K562 (cell line): Measurements from ENCODE around the gene KLHL12. TPM values are rescaled to one million over a fixed set of nuclear protein-coding genes. Genes with fewer than 3 reads are reported as not detected.
A peak's percentile ranks its signal among the peaks of the same experiment; 100 is the strongest.

Source experiments
- ARID3A ChIP-seq: IDR thresholded peaks from 2 replicates; pipeline ENCODE4 v1.6.1; 2012; ENCODE audit warnings: low read depth, low read length, improper control_type of control experiment, borderline replicate concordance
- ASH1L ChIP-seq: fragments of 450-650 bp; IDR thresholded peaks from 2 replicates; pipeline ENCODE4 v1.6.1; 2018; ENCODE audit warnings: borderline replicate concordance, mild to moderate bottlenecking, low read depth; ENCODE audit not compliant: partially characterized antibody
- ATF7 ChIP-seq: fragments of 450-650 bp; IDR thresholded peaks from 2 replicates; pipeline ENCODE4 v1.7.1; 2014; ENCODE audit warnings: mild to moderate bottlenecking, moderate library complexity
- DNMT1 ChIP-seq: fragments of 450-650 bp; IDR thresholded peaks from 2 replicates; pipeline ENCODE4 v1.6.1; 2016; ENCODE audit warnings: antibody characterized with exemption, mild to moderate bottlenecking
- HMG20B ChIP-seq: fragments of 250-450 bp; sonication (Bioruptor Pico); IDR thresholded peaks from 2 replicates; pipeline ENCODE4 v1.5.0; 2021; ENCODE audit warnings: mild to moderate bottlenecking
- HMGXB4 ChIP-seq: sonication (generic); formaldehyde crosslinking; IDR thresholded peaks from 2 replicates; pipeline ENCODE4 v1.8.1; 2023; ENCODE audit warnings: mild to moderate bottlenecking, missing genetic modification reagents
- HNRNPLL ChIP-seq: fragments of 200-400 bp; formaldehyde crosslinking; IDR thresholded peaks from 2 replicates; pipeline ENCODE4 v1.6.1; 2017; ENCODE audit warnings: low read length, low read depth, mild to moderate bottlenecking; ENCODE audit not compliant: poor library complexity, severe bottlenecking
- LEF1 ChIP-seq: fragments of 450-650 bp; IDR thresholded peaks from 2 replicates; pipeline ENCODE4 v1.6.1; 2016; ENCODE audit warnings: mild to moderate bottlenecking
- MTA1 ChIP-seq: fragments of 450-650 bp; IDR thresholded peaks from 2 replicates; pipeline ENCODE4 v1.6.1; 2017; ENCODE audit warnings: borderline replicate concordance
- NR2C1 ChIP-seq, 2 experiments: fragments of 450-650 bp; IDR thresholded peaks; 2 replicates each; pipeline ENCODE4 v1.6.1; 2017; ENCODE audit warnings: mild to moderate bottlenecking in 2 of 2, antibody characterized with exemption in 1 of 2, inconsistent platforms in 1 of 2, missing compliant biosample characterization in 1 of 2, missing genetic modification characterization in 1 of 2
- SP1 ChIP-seq: sonication (generic); formaldehyde crosslinking; IDR thresholded peaks from 2 replicates; pipeline ENCODE4 v1.8.1; 2022; ENCODE audit warnings: mild to moderate bottlenecking, missing genetic modification reagents
- TSHZ1 ChIP-seq: fragments of 250-450 bp; sonication (Bioruptor Pico); IDR thresholded peaks from 2 replicates; pipeline ENCODE4 v1.4.0; 2020; ENCODE audit warnings: mild to moderate bottlenecking, moderate library complexity
- VEZF1 ChIP-seq: fragments of 200-800 bp; sonication (Bioruptor generic); IDR thresholded peaks from 2 replicates; pipeline ENCODE4 v1.6.1; 2017; ENCODE audit warnings: missing genetic modification characterization, missing compliant biosample characterization
- ZBED1 ChIP-seq: IDR thresholded peaks from 2 replicates; pipeline ENCODE4 v1.6.1; 2014
- ZHX1 ChIP-seq: fragments of 150-350 bp; conservative IDR thresholded peaks from 2 replicates; pipeline ENCODE4 v1.6.1; 2014; ENCODE audit warnings: low read length
- ZNF263 ChIP-seq: sonication (generic); formaldehyde crosslinking; IDR thresholded peaks from 2 replicates; pipeline ENCODE4 v1.8.0; 2022; ENCODE audit warnings: mild to moderate bottlenecking, missing genetic modification reagents, borderline replicate concordance
- polyA plus RNA-seq, 8 experiments: library from polyadenylated mRNA; depleted of rRNA in 4 of 8; stranded (reverse) in 5 of 8; unstranded in 3 of 8; fragments of >200 nt; fragmentation: Nextera tagmentation in 2 of 8; fragmentation: Illumina TruSeq in 1 of 8; extraction: Ambion mirVana in 2 of 8; extraction: Trizol in 1 of 8; gene quantifications; 2 replicates each; pipeline versions ENCODE4 v1.2.1 to v1.2.3, GENCODE V29; 2011 to 2014; ENCODE audit warnings: inconsistent platforms in 1 of 8, missing spikeins in 1 of 8
- total RNA-seq, 7 experiments: library from RNA; depleted of rRNA in 6 of 7; stranded (reverse); fragments of >200 nt in 6 of 7; fragmentation: Illumina TruSeq in 2 of 7; extraction: Trizol in 2 of 7; gene quantifications; 2 replicates each; pipeline versions ENCODE4 v1.2.1 to v1.2.3, GENCODE V29; 2011 to 2021; ENCODE audit warnings: low replicate concordance in 1 of 7

Gene KLHL12
- total and polyA plus RNA-seq, 9 of the 15 experiments (the other 6 are each of a cell fraction or from before 2014, with no cell fraction given): 23.1 to 85.1 (median 35.0) TPM

- TF ChIP-seq ZHX1 (no peak), ATF7 (peak; percentile 54; the same call in 1 of the 2 replicates), HMG20B (CRISPR knock-in tag) (no peak), DNMT1 (no peak), HNRNPLL (peak; percentile 20), HMGXB4 (CRISPR knock-in tag) (no peak), LEF1 (no peak), ARID3A (no peak), VEZF1 (CRISPR knock-in tag) (peak; percentile 75), MTA1 (peak; percentile 34; the same call in 1 of the 2 replicates), ZBED1 (no peak), NR2C1 (IDR thresholded peaks at IDR 0.05) (no peak), NR2C1 (tag; IDR thresholded peaks at IDR 0.05) (no peak), TSHZ1 (CRISPR knock-in tag) (no peak), ZNF263 (CRISPR knock-in tag) (0 out of 2 replicates have a peak, but pooled peaks have one; percentile 34), SP1 (peak; percentile 94), ASH1L (peak; percentile 83)
Observed at GRCh38 chr1:202861420-202862132, 65.5 kb downstream of the KLHL12 start (continued).
